GM19023 (cell line): ENCODE data around the gene GRXCR1.

Experiments
- ATAC-seq: cut with Tn5 transposase; IDR thresholded peaks from one replicate; pipeline ENCODE4 v1.9.1; 2021; ENCODE audit warnings: mild to moderate bottlenecking, moderate library complexity; ENCODE audit not compliant: unreplicated experiment

Gene GRXCR1

GRCh38 chr4:42892413-42892812 lies at the start of gene GRXCR1:
Gene GRXCR1 (plus strand): TSS chr4:42892713. CDS start chr4:42893267, 554 bp downstream.
- no peak for ATAC-seq

- ATAC-seq, result no peak
Observed at GRCh38 chr4:42843694-42844093, 48.8 kb upstream of the GRXCR1 start.

- ATAC-seq, result no peak
Observed at GRCh38 chr4:42844422-42845070, 48.0 kb upstream of the GRXCR1 start.

DNA sequence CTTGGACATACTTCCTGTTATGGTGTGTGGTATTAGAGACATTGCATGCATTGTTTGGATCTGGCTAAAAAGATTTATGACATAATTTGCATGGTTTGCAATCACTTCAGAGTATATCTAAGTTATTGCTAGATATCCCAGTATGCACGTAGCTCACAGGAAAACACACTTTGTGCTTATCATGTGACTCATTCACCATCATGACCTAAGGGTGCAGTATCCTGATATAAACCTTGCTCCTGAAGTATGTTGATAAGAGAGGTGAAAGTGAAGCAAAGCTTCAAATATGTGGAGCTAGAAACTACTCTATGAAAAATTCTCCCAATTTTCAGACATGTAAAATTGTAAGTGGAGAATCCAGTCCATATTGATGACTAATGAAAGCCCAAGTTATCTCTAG lies 46.9 kb upstream of the GRXCR1 start:
- no peak for ATAC-seq

DNA sequence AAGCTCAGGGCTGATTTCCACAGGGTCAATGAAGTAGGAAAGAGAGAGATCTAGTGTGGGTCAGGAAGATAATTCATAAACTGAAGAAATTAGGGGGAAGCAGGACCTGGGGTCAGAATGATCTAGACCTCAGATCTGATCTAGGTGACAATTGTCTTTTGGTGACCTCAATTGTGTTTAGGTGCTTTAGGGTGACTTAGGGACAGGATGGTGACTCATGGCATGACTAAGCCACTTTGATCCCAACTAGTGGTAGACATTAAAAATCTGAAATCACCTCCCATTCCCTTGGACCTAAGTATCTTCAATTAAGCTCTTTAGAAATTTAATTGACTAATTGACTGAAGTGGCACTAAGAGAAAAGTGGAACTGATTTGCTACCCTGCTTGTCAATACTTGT lies 36.7 kb upstream of the GRXCR1 start:
- no peak for ATAC-seq

GRCh38 chr4:42865572-42866189 lies 26.8 kb upstream of the GRXCR1 start:
- ATAC-seq, result peak; percentile 67

DNA sequence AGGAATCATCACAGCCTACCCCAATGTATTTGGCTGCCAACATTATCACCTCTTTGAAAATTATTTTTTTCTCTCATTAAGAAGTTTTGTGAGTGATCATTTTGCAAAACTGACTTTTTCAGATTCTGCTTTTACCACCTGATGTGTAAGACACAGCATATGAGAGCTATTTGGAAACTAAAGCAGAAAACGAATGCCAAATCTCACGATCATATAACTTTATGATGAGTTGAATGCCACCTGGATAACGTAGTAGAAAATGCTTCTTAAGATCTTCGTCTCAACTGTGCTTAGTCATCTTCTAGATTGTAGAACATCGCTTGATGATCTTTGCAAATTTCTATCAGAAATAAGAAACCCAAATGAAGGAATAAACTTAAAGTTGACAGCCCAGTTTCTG lies 21.3 kb upstream of the GRXCR1 start:
- no peak for ATAC-seq

GRCh38 chr4:42871671-42872290 lies 20.7 kb upstream of the GRXCR1 start:
- ATAC-seq, result no peak

DNA sequence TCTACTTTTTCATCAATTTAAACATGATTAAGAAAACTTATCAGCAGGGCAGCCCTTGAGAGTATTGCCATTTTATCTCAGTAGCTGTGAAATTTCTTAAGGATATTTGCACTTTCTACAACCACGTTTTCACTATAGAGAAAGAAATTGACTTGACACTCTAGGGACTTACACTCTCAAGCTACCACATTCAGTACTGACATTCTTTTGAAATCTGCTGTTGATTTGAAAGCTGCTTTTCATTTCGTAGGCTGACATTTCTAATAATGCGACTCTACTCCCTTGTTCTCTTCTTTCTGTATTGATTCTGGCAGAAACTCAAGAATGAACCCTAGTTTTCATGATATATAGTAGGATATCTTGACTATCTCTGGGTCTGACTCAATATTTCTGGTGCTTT lies 13.7 kb upstream of the GRXCR1 start:
- ATAC-seq, result no peak

DNA sequence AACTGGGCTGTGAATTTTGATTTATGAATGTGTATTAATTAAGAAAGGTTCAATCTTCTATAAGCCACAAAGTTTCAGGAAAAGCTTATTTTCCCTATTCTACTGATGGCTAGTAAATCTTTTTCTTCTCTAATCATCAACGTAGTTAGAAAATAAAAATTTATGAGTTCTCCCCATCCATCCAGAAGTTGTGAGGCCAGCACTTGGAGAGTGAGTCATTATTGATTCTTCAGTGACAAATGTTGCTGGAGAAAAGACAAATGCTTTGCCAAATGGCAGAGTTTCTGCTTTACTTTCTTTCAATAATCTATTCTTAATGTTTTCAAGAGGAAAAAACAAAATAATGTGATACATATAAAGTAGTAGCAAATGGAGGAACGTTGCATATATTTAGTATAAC lies 11.3 kb upstream of the GRXCR1 start:
- ATAC-seq, result no peak

DNA sequence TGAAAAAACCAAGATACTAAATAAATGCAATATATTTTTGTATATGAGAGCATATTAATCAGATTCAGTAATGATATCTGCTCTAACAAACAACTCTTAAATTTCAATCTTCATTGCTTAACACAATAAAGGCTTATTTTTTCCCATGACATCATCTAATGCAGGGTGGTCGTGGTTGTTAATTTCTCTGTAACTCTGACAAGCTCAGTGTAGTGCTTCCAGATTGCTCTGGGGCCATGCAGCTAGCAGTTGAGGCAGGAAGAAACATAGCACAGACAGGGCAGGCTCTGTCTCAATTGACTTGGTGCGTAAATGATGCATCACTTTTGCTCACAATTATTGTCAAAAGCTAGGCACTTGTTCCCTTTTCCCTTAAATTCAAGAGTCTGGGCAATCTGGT lies 869 bp upstream of the GRXCR1 start:
- no peak for ATAC-seq

GRCh38 chr4:42895452-42895851 lies 2.9 kb downstream of the GRXCR1 start:
- no peak for ATAC-seq

DNA sequence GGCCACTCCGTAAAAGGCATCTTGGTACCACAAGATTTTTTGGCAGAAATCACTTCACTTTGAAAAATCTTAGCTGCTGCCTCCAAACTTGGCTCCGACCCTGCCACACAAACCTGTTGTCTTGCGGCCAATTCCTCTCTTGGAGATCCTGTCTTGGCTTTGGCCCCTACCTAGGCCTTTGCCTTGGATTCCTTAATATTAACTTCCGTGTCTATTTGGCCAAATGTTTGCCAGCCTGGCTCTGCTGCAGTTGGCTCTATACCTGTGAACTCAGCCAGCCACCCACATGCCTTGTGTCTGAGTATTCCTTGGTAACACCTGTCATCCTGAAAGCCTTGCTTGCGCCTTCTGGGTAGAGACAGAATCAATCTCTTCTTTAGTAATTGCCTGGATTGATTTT lies 12.5 kb downstream of the GRXCR1 start:
- ATAC-seq, result no peak

GRCh38 chr4:42905591-42905990 lies 13.1 kb downstream of the GRXCR1 start:
- no peak for ATAC-seq

DNA sequence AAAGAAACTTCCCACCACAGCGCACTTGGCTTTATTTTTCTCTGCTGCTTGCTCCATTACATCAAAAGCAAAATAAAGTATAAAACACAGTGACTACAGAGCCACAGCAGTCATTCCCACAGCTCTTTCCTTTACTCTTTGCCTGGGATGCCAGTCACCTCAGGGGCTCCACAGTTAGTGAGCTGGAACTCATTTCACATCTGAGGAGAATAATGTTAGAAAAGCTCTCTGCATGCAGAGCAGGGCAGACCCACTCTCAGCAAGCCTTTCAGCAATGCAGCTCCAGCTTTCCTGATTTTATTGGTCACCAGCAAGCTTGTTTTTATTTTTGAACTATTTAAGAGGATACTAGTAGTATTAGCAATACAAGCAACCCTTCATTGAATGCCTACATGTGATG lies 13.8 kb downstream of the GRXCR1 start:
- ATAC-seq, result no peak

GRCh38 chr4:42906891-42907759 lies 14.6 kb downstream of the GRXCR1 start:
- no peak for ATAC-seq

DNA sequence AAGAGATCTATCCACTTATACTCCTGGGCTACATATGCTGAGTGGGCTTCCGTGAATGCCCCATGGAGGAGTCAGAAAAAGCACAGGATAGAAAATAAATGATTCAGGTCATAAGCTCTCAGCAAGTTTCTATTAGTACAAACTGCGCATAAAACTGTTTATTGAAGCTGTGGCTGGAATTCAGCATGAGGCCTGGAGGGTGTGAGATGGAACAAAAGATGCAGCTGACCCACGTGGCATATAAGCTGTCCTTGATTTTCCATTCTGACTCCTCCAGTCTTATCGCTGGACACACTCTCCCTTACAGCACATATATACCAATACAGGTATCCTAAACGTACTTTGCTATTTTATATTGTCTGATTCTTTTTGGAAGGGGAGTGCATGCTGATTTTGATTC lies 17.9 kb downstream of the GRXCR1 start:
- ATAC-seq, result no peak

GRCh38 chr4:42914937-42915336 lies 22.4 kb downstream of the GRXCR1 start:
- no peak for ATAC-seq

DNA sequence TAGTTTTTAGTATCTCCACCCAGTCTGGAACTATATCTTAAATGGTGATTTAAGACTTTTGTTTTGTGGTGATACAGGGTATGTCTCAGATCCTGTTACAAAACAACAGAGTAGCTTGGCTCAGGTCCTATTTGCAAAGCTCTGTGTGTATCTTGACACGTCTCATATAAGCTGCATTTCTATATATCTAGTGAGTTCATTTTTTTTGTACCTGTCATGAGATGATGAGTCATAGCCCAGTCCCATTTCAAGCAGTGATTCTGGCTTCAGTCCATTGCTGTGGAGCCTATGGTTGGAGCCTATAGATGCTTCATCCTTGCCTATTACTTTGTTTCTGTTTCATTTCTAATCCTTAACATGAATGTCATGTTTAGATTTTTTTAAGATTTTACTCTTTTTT lies 23.0 kb downstream of the GRXCR1 start:
- ATAC-seq, result no peak

GRCh38 chr4:42917296-42917695 lies 24.8 kb downstream of the GRXCR1 start:
- no peak for ATAC-seq

DNA sequence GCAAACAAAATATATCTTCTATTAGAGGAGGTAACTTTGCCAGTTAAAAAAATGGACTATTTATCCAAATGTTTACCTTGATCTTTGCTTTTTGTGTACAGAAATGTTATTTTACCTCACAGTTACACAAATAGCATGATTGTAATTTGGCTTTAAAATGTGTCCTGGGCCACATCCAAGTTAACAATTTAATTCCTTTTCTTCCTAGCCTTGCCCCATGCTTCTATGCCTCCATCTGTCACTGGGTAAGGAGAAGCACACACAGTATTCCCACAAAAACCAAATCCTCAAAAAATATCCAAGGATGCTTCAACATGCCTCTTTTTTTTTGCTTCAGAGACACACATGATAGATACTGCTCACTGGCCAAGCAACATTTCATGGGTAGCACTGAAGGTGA lies 30.9 kb downstream of the GRXCR1 start:
- ATAC-seq, result no peak

GRCh38 chr4:42925921-42926320 lies 33.4 kb downstream of the GRXCR1 start:
- no peak for ATAC-seq
